HG03064 (cell line): ENCODE measurements around the gene SPDYE18.
"Not testable (repeated sequence)": the region's sequence is repeated elsewhere in the genome, so short reads cannot be mapped to it uniquely, and the experiment has no call there.

ENCODE experiments used
- ATAC-seq: cut with Tn5 transposase; IDR thresholded peaks from one replicate; pipeline ENCODE4 v1.9.1; 2021; ENCODE audit warnings: low read depth; ENCODE audit not compliant: unreplicated experiment

Gene SPDYE18, protein sequence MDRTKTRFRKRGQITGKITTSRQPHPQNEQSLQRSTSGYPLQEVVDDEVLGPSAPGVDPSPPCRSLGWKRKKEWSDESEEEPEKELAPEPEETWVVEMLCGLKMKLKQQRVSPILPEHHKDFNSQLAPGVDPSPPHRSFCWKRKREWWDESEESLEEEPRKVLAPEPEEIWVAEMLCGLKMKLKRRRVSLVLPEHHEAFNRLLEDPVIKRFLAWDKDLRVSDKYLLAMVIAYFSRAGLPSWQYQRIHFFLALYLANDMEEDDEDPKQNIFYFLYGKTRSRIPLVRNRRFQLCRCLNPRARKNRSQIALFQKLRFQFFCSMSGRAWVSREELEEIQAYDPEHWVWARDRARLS

DNA sequence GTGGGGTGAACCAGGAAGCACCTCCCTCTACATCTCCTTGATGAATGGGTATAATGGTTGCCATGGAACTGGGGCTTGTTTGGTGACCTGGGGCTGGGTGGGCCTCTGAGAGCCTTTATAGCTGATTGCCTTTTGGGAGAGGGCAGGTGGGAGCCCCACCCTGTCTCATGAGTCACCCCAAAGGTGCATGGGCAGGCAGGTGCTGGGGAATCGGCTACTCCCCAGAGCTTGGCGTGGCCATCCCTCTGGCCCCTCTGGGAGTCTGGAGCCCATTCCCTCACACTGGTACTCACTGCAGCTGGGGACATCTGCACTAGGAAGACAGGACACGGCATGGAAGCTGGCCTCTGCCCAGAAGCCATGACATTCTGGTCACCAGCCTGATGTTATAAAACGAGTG is at the start of gene SPDYE18:
SPDYE18 (minus strand) TSS at position 2 of the 400 bp plus-strand sequence. CDS start 2,046 bp downstream, outside the sequence.
- not testable (repeated sequence) for ATAC-seq

DNA sequence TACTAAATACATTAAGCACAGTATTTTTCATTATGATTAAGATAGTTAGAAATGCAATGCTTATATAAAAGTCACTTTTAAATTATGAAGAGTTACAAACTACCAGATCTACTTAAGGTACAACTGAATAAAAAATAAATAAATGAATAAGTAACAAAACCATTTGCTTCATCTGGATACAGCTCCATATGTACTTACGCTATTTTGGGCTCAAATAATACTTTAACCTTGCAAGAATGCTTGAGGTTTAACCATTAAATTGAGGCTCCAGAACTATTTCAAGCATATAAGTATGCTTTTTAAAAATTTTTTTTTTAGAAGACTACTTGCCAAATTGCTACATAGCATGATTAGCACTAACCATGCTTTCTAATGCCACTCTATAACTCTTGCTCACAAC is 46.0 kb upstream of the SPDYE18 start:
- not testable (repeated sequence) for ATAC-seq

DNA sequence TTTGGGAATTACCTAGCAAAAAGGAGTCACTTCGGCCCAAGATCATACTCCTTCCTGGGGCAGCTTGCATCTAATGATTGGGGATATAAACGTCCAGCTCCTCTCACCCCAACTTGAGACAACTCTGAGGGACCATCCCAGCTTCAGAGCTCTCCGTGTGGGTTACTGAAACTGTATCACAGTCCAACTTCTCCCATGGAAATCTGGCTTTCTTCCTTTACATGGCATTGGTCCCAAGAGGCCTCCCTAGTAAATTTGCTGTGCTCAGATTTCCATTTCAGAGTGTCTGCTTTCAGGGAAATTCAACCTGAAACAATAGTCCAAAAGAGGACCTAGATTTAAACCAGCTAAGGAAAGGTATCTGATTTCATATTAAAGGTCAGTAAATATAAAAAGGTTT is 45.3 kb upstream of the SPDYE18 start:
- not testable (repeated sequence) for ATAC-seq

DNA sequence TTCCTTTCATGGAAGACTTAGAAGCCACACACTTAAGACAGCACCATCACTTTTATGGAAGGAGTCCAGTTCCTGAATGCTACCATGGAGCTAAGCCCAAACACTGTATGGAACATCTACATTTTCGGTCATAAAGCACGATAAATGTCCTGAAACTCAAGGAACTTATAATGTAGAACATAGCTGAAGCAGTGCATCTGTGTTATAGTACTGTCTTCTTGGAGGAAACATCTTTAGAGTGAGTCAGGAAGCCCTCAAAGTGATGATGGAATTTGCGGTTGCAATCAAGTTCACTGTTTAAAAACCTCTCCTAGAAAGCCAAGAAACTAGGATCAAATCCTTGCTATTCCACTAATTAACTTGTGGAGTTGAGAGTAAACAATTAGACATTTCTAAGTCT is 43.5 kb upstream of the SPDYE18 start:
- not testable (repeated sequence) for ATAC-seq

DNA sequence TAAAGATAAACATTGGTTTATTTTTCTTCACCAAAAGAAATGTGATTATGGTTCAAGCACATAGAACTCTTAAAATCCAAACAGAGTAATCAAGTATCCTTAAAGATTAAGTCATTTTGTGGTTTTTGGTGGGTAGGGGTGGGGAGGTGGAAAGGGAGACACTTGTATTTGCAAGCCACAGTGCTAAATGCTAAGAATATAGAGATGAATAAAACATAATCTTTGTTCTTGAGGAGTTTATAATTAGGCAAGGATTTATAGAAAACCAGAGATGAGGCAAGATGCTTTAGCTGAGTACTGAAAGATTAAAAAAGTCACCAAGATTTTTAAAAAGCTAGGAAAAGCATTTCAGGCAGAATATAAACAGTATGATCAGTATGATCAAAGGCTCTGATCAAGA is 40.3 kb upstream of the SPDYE18 start:
- ATAC-seq, result not testable (repeated sequence)

DNA sequence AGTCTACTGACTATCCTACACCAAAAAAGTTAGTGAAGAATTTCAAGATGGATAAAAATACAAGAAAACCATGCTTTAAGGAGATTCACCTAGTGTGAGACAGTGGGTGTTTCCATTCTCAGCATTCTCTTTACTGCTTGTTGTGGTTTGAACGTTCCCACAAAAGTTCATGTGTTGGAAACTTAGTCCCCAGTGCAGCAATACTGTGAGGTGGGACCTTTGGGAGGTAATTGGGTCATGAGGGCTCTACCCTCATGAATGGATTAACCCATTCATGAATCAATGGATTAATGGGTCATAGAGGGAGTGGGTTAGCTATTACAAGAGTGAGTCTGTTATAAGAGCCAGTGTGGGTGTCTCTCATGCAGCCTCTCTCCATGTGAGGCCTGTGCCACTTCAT is 38.8 kb upstream of the SPDYE18 start:
- not testable (repeated sequence) for ATAC-seq

DNA sequence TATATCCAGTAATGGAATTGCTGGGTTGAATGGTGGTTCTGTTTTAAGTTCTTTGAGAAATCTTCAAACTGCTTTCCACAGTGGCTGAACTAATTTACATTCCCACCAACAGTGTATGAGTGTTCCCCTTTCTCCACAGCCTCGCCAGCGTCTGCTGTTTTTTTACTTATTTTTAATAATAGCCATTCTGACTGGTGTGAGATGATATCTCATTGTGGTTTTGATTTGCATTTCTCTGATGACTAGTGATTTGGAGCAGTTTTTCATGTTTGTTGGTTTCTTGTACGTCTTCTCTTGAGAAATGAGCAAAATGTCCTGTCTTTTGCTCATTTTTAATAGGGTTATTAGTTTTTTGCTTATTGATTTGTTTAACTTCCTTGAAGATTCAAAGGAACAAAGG is 38.1 kb upstream of the SPDYE18 start:
- not testable (repeated sequence) for ATAC-seq

DNA sequence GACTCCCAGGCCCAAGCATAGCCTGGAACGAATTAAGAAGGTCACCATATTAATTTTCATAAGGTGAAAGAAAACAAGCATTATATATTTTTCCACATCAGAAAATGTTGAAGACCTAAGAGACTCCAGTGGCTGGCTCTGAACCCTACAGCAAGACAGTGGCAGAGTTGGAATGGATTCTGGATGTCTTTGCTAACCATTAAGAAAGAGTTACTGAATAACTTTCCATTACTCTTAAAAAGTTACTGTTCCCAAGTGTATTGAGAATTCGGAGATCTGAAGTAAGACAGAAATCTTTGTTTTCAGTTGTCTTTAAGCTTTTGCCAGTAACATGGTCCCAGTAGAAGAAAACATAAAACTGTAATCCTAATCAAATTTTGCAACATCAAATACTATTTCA is 29.9 kb upstream of the SPDYE18 start:
- ATAC-seq, result not testable (repeated sequence)

DNA sequence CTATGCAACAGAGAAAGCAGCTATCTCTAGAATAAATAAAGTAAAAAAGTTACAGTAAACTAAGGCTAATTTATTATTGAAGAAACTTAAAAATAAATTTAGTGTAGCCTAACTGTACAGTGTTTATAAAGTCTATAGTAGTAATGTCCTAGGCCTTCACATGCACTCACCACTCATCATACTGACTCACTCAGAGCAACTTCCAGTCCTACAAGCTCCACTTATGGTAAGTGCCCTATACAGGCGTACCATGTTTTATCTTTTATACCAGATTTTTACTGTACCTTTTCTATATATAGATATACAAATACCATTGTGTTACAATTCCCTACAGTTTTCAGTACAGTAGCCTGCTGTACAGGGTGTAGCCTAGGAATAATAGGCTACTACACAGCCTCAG is 19.8 kb upstream of the SPDYE18 start:
- not testable (repeated sequence) for ATAC-seq

DNA sequence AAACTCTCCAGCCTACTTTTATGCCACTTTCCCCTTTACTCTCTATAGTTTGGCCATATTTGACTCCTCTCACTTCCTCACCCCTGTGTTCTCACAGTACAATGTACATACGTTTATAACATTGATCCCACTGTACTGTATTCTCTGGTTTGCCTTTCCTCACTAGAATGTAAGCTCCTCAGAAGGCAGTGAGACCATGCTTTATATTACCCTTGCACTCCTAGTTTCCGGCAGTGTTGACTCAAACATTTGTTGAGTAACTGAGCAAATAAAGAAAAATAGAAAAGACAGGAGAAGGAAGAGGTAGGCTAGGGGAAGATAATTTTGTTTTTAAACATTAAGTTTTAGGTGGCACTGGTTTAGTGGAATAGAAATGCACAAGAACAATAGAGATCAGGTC is 17.9 kb upstream of the SPDYE18 start:
- not testable (repeated sequence) for ATAC-seq

DNA sequence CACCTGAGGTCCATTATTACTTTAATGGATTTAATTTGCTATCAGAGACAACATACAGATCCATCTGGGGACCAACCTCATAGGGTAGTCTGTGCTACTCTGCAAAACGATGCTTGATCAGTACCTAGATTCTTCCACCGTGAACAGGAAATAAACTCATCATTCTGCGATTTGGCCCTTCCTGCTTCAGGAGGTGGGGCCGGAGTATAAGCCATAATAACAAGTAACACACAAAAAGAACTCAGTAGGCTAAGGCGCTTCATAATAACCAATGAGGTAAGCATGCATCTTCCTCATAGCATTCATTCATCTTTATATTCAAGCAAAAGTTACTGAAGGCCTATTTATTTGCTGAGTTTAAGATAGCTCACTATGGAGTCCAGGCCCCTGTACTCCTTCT is 17.3 kb upstream of the SPDYE18 start:
- ATAC-seq, result not testable (repeated sequence)

DNA sequence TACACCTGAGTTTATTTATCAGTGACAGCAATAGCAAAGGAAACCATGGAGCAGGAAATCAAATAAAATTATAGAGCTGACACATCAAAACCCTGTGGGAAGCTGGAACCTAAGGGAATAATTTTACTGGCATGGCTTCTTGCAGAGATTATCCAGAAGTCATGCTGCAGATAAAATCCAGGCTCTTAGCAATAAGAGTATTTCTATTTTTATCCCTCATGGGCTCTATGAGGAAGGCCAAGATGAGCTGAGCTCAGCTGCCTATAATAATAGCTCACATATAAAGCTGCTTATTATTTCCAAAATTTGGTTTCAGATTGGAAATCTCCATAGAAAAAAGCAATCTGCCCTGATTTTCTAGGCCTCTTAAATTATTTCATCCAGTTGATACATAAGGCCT is 16.8 kb upstream of the SPDYE18 start:
- not testable (repeated sequence) for ATAC-seq

DNA sequence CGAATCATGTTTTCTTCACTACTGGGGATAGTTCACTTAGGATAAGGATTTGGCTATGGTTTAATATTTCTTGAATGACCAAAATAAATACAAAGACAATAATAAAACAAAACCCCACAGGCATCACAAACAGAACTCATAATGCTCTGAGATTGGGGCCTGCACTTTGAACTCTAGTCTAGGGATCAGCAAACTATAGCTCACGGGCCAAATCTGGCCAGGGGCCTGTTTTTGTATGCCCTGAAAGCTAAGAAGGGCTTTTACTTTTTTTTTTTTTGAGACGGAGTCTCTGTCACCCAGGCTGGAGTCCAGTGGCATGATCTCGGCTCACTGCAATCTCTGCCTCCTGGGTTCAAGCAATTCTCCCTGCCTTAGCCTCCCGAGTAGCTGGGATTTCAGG is 14.7 kb upstream of the SPDYE18 start:
- ATAC-seq, result not testable (repeated sequence)

DNA sequence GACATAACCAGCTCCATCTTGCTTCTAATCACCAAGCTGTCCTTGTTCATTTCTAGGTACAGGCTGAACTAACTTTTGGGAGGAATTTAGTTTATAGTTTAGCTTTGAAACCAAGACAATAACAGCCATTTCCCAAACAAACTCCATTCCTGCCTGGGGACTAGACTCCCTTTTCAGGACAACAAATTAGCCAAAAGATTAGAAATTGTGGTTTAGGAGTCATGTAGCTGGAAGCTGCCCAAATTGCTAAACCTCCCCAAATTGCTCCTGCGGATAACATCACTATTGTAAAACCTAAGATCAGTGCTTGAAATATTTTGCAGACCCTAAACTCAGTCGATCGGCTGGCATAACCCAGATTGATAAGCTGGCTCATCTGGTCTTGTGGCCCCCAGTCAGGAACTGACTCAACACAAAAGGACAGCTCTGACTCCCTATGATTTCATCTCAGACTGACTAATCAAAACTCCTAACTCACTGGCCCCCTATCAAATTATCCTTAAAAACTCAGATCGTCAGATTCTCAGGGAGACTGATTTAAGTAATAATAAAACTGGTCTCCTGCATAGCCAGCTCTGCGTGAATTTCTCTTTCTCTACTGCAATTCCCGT is 12.5 kb upstream of the SPDYE18 start:
- ATAC-seq, result not testable (repeated sequence)

DNA sequence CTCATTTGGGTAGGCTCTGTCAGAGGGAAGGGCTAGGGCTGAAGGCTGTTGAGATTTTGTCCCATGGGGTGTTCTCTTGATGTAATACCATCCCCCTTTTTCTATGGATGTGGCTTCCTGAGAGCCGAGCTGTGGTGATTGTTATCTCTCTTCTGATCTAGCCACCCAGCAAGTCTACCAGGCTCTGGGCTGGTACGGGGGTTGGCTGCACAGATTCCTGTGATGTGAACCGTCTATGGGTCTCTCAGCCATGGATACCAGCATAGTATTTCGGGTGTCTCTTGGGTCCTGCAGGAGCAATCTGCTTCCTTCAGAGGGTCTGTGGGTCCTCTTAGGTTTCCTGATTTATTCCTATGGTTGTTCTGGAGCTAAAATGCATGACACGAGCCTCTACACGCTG is 8.8 kb upstream of the SPDYE18 start:
- not testable (repeated sequence) for ATAC-seq

DNA sequence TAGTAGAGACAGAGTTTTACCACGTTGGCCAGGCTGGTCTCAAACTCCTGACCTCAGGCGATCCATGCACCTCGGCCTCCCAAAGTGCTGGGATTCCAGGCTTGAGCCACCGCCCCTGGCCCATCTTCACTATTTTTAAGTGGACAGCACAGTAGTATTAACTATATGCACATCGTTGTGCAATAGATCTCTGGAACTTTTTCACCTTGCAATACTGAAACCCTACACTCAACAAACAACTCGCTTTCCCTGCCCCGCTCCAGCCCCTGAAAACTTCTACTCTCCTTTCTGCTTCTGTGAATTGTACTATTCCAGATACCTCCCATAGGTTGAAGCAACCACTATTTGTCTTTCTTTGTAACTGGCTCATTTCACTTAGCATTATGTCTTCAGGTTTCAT is 3.5 kb upstream of the SPDYE18 start:
- not testable (repeated sequence) for ATAC-seq

DNA sequence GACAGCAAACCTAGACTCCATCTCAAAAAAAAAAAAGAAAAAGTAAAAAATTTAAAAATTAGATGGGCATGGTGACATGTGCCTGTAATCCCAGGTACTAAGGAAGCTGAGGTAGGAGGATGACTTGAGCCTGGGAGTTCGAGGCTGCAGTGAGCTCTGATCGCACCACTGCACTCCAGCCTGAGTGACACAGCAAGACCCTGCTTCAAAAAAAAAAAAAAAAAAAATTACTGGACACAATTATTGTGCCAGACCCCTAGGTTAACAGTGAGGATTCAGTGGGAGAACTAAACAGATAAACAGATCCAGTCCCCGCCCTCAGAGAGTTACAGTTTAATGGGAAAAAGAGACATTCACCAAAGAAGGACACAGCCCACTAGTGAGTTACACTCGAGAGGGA is 1.4 kb upstream of the SPDYE18 start:
- not testable (repeated sequence) for ATAC-seq

DNA sequence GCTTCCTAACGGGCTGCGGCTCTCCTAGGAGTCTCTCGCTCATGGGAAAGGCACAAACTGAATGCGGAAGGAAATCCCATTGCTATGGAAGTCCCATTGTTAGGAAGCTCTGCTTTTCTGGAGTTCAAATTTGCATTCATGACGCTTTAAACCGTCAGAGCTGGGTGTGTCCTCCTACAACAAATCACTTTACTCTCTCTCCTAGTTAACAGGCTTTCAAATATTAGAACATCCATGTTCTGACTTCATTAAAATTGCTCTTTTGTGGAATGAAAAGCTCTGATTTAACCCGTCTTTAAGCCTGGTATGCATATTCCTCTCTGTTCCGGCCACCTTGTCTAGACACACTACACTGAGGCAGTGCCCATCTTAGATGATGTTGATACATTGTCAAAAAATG is 30.1 kb downstream of the SPDYE18 start, which contains the start of gene SPDYE17:
SPDYE17 (minus strand) TSS at position 101 of the 400 bp plus-strand sequence. CDS start 1,791 bp downstream, outside the sequence.
- not testable (repeated sequence) for ATAC-seq

DNA sequence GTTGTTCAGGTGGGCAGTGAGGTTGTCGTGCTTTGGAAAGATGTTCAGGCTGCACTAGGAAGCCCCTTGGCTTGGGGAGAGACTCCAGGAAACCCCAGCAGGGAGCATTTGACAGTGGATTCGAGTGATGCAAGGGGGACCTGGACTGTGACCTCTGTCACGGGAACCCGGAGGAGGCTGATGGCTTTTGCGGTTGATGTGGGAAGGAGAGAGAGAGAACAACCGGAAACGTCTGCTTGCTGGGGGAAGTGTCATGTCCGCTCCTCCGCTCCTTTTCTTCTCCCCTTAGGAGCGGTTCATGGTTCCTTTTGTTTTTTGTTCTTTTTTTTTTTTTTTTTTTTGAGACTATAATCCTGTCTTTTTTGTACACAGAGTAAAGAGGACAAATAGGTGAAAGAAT is 36.0 kb downstream of the SPDYE18 start:
- ATAC-seq, result not testable (repeated sequence)

DNA sequence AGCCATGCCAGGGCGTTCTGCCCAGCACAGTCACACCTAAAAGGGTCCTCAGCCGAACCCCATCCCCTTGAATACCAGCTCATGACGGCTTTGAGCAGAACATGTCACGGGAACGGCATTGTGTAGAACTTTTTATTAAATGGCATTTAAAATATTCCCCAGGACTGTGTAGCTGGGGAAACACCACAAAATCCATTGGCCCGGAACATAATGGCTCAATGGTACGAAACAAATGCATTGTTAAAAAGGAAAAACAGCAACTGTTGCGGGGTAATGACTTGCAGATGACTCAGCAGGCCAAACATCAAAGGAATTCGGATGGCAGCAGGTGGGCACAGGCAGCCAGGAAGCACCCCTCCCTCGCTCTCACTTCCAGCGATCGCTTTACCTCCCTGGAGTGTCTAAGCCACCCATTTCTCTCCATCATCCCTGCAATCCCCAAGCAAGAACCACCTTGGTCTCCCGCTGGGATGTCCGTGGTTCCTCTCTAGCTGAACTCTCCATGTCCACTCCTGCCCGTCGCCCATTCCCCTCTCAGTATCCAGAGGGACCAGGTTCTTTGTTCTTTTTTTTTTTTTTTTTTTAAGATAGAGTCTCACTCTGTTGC is 52.2 kb downstream of the SPDYE18 start:
- not testable (repeated sequence) for ATAC-seq

DNA sequence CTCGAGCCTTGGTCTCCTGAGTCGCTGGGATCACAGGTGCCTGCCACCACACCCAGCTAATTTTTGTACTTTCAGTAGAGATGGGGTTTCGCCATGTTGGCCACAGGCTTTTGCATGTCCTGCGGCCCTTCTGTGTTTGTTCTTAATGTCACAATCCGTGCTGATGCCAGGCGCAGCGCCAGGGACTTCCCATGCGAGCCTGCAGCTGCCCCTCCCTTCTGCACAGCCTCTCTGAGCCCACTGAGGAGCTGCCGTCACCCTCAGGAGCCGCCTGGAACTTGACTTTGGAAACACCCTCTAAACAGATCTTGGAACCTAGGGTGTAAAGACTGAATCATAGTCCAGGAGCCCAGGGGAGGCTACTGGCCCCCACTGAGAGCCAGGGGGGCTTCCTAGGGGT is 54.4 kb downstream of the SPDYE18 start:
- ATAC-seq, result not testable (repeated sequence)
